22Rv1 (cell line): ENCODE measurements around the gene ECE2.

Experiments
- CTCF ChIP-seq: fragments of 450-650 bp; IDR thresholded peaks from 2 replicates; pipeline ENCODE4 v1.5.1; 2017; ENCODE audit warnings: mild to moderate bottlenecking
- ZFX ChIP-seq: fragments of 450-650 bp; IDR thresholded peaks from 2 replicates; pipeline ENCODE4 v1.6.1; 2017; ENCODE audit warnings: antibody characterized with exemption, borderline replicate concordance

- TF ChIP-seq CTCF: no peak
- TF ChIP-seq ZFX: no peak
These were observed 20.8 kb downstream of the ECE2 start for GRCh38 chr3:184296616-184297015.
